Nucleus accumbens (tissue), 56 donors: Measurements from ENCODE around the gene VWA2.

ENCODE experiments used
- DNase-seq, 56 donors: peaks; one replicate each; lab custom pipeline; 2025; lab: John Stamatoyannopoulos, UW

The VWA2 gene

GRCh38 chr10:114245121-114245791, 6.2 kb downstream of the VWA2 start:
- no peak for DNase-seq

- DNase-seq = no peak
Observed at GRCh38 chr10:114246679-114247305, 7.7 kb downstream of the VWA2 start.

- DNase-seq = no peak
Observed at GRCh38 chr10:114250236-114250635, 11.2 kb downstream of the VWA2 start.

- no peak for DNase-seq
Observed at GRCh38 chr10:114250716-114251115, 11.7 kb downstream of the VWA2 start.

GRCh38 chr10:114252092-114252491, 13.0 kb downstream of the VWA2 start:
- DNase-seq = no peak

- no peak for DNase-seq
Observed at GRCh38 chr10:114252883-114253282, 13.8 kb downstream of the VWA2 start.

GRCh38 chr10:114255227-114255626, 16.2 kb downstream of the VWA2 start:
- DNase-seq = peak in 1 of 56 donors; percentile 6

GRCh38 chr10:114256008-114256765, 17.1 kb downstream of the VWA2 start:
- no peak for DNase-seq

GRCh38 chr10:114256822-114257221, 17.8 kb downstream of the VWA2 start:
- DNase-seq = no peak

GRCh38 chr10:114257498-114257897, 18.4 kb downstream of the VWA2 start:
- no peak for DNase-seq

- no peak for DNase-seq
Observed at GRCh38 chr10:114258274-114258840, 19.3 kb downstream of the VWA2 start.

GRCh38 chr10:114259824-114260223, 20.8 kb downstream of the VWA2 start:
- DNase-seq = no peak

- no peak for DNase-seq
Observed at GRCh38 chr10:114260366-114260765, 21.3 kb downstream of the VWA2 start.

- no peak for DNase-seq
Observed at GRCh38 chr10:114261076-114261475, 22.0 kb downstream of the VWA2 start.

- no peak for DNase-seq
Observed at GRCh38 chr10:114262496-114262895, 23.4 kb downstream of the VWA2 start.

- DNase-seq = no peak
Observed at GRCh38 chr10:114265392-114266053, 26.5 kb downstream of the VWA2 start.

GRCh38 chr10:114266521-114266920, 27.5 kb downstream of the VWA2 start:
- no peak for DNase-seq

GRCh38 chr10:114271075-114271778, 32.2 kb downstream of the VWA2 start:
- DNase-seq = no peak

- no peak for DNase-seq
Observed at GRCh38 chr10:114271779-114272167, 32.7 kb downstream of the VWA2 start.

GRCh38 chr10:114272696-114273095, 33.6 kb downstream of the VWA2 start:
- no peak for DNase-seq
